NT2/D1 (cell line): Measurements from ENCODE around the gene SRP14.

Source experiments
- YY1 ChIP-seq: IDR thresholded peaks from 2 replicates; pipeline ENCODE4 v1.6.1; 2011; ENCODE audit not compliant: insufficient read length, insufficient read depth
- ZNF274 ChIP-seq: IDR thresholded peaks from 2 replicates; pipeline ENCODE4 v1.6.1; 2011; ENCODE audit warnings: mild to moderate bottlenecking, low read depth, low read length

- TF ChIP-seq ZNF274 (no peak), YY1 (no peak)
Measured at GRCh38 chr15:40075298-40076044, 36.5 kb upstream of the SRP14 start.
